OCI-LY1 (cell line): ENCODE results near the gene GOLGA8S.
"Not testable (repeated sequence)": the region's sequence is repeated elsewhere in the genome, so short reads cannot be mapped to it uniquely, and the experiment has no call there.

ENCODE experiments used
- H2AFZ ChIP-seq: fragments of 200-600 bp; sonication (generic), shearing (Covaris generic); 2 replicates; pipeline ENCODE4 v1.6.0; 2014; ENCODE audit warnings: antibody characterized with exemption, mild to moderate bottlenecking, low read length
- H3F3A ChIP-seq: fragments of 200-600 bp; sonication (generic), shearing (Covaris generic); 2 replicates; pipeline ENCODE4 v1.6.0; 2014; ENCODE audit warnings: mild to moderate bottlenecking, antibody characterized with exemption, low read length, moderate library complexity; ENCODE audit not compliant: insufficient read depth
- H3K27ac ChIP-seq: fragments of 200-600 bp; sonication (generic); 2 replicates; pipeline ENCODE4 v1.5.1; 2014; ENCODE audit warnings: low read length, mixed run types, mild to moderate bottlenecking, low read depth; ENCODE audit not compliant: poor library complexity, severe bottlenecking
- H3K27me3 ChIP-seq: fragments of 200-600 bp; sonication (generic); 2 replicates; pipeline ENCODE4 v1.6.0; 2014; ENCODE audit warnings: antibody characterized with exemption, mild to moderate bottlenecking, low read length, moderate library complexity; ENCODE audit not compliant: insufficient read depth
- H3K36me3 ChIP-seq: fragments of 200-600 bp; sonication (generic); 2 replicates; pipeline ENCODE4 v1.6.1; 2014; ENCODE audit warnings: mild to moderate bottlenecking, antibody characterized with exemption, low read length, moderate library complexity, mixed read lengths; ENCODE audit not compliant: insufficient read depth
- H3K4me1 ChIP-seq: fragments of 200-600 bp; sonication (generic); 2 replicates; pipeline ENCODE4 v1.5.1; 2014; ENCODE audit warnings: mild to moderate bottlenecking, low read length, moderate library complexity; ENCODE audit not compliant: insufficient read depth, severe bottlenecking
- H3K4me2 ChIP-seq: fragments of 200-600 bp; sonication (generic), shearing (Covaris generic); 2 replicates; pipeline ENCODE4 v1.6.1; 2014; ENCODE audit warnings: low read length
- H3K4me3 ChIP-seq: fragments of 200-600 bp; sonication (generic); 2 replicates; pipeline ENCODE4 v1.5.1; 2014; ENCODE audit warnings: low read length, low read depth, mild to moderate bottlenecking, mixed read lengths; ENCODE audit not compliant: poor library complexity, severe bottlenecking
- H3K79me2 ChIP-seq: fragments of 200-600 bp; shearing (Covaris generic); 2 replicates; pipeline ENCODE4 v1.6.1; 2016; ENCODE audit warnings: mixed run types, low read length, mixed read lengths; ENCODE audit not compliant: insufficient read depth
- H3K9ac ChIP-seq: fragments of 200-600 bp; sonication (generic), shearing (Covaris generic); 2 replicates; pipeline ENCODE4 v1.6.1; 2014; ENCODE audit warnings: mild to moderate bottlenecking, low read length, mixed read lengths
- H3K9me2 ChIP-seq: fragments of 200-600 bp; sonication (generic), shearing (Covaris generic); 2 replicates; pipeline ENCODE4 v1.6.1; 2014; ENCODE audit warnings: low read depth, mild to moderate bottlenecking, low read length, mixed read lengths
- H3K9me3 ChIP-seq: fragments of 200-600 bp; shearing (Covaris generic); 2 replicates; pipeline ENCODE4 v1.6.1; 2014; ENCODE audit warnings: low read length, mixed read lengths
- H4K20me1 ChIP-seq: fragments of 200-600 bp; sonication (generic), shearing (Covaris generic); 2 replicates; pipeline ENCODE4 v1.6.0; 2016; ENCODE audit warnings: mild to moderate bottlenecking, low read length; ENCODE audit not compliant: insufficient read depth
- CTCF ChIP-seq: fragments of 200-600 bp; sonication (generic), shearing (Covaris generic); IDR thresholded peaks from 2 replicates; pipeline ENCODE4 v1.5.1; 2017; ENCODE audit warnings: mild to moderate bottlenecking, antibody characterized with exemption, low read length, moderate library complexity, mixed read lengths
- EZH2 ChIP-seq: fragments of 200-600 bp; sonication (generic), shearing (Covaris generic); IDR thresholded peaks from 2 replicates; pipeline ENCODE4 v1.8.0; 2017; ENCODE audit warnings: borderline replicate concordance, mixed run types, mild to moderate bottlenecking, antibody characterized with exemption, low read length, moderate library complexity, mixed read lengths

Gene GOLGA8S

GRCh38 chr15:23378946-23379345, 24.4 kb downstream of the GOLGA8S start:
- not testable (repeated sequence) for H3K9me3 ChIP-seq, H3F3A ChIP-seq, H3K4me3 ChIP-seq, H3K79me2 ChIP-seq, H3K36me3 ChIP-seq, H3K9me2 ChIP-seq, H4K20me1 ChIP-seq, H3K27ac ChIP-seq, H3K4me1 ChIP-seq, H3K27me3 ChIP-seq, H3K9ac ChIP-seq, H2AFZ ChIP-seq, H3K4me2 ChIP-seq

DNA sequence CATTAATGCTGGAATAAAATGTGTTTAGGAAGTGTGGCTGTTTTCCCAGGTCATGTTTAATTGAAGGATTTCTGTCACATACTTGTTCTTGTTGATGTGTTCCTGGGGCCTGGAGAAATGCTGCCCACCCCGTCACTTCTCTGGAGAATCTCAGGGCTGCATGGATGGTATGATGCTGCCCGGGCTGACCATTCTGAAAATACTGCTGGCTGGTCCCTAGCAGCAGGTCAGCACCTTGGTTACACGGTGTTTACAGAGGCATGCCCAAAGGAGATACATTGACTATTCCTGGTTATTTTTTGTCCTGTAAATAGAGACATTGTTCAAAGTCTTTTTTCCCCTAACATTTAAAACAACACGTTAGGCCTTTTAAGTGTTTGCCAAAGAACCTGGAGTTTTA, 26.2 kb downstream of the GOLGA8S start:
- H3K9ac ChIP-seq, H3K4me3 ChIP-seq, H3K9me3 ChIP-seq, H3K4me2 ChIP-seq, H3K4me1 ChIP-seq, H3K27me3 ChIP-seq, H3F3A ChIP-seq, H4K20me1 ChIP-seq, H3K9me2 ChIP-seq, H3K36me3 ChIP-seq, H3K79me2 ChIP-seq, H3K27ac ChIP-seq, H2AFZ ChIP-seq: not testable (repeated sequence)

- not testable (repeated sequence) for H2AFZ ChIP-seq, H3K27ac ChIP-seq, H3K4me2 ChIP-seq
These were observed 26.6 kb downstream of the GOLGA8S start for GRCh38 chr15:23381192-23381591.

GRCh38 chr15:23384371-23384770, 29.8 kb downstream of the GOLGA8S start:
- Histone ChIP-seq H3K27me3 (no peaks in the 10 kb centered on the region), H3K36me3 (no peaks in the 10 kb centered on the region), H3K27ac (no peak overlapping the region), H3K4me3 (no peak overlapping the region), H3F3A (no peaks in the 10 kb centered on the region), H4K20me1 (no peaks in the 10 kb centered on the region), H3K9ac (no peak overlapping the region), H3K9me3 (no peaks in the 10 kb centered on the region), H3K9me2 (no peaks in the 10 kb centered on the region), H2AFZ (no peak overlapping the region), H3K4me1 (no peaks in the 10 kb centered on the region), H3K79me2 (no peaks in the 10 kb centered on the region), H3K4me2 (no peak overlapping the region)
- no peak for TF ChIP-seq CTCF
- no peak for TF ChIP-seq EZH2

More at GRCh38 chr15:23381192-23381591, 26.6 kb downstream of the GOLGA8S start:
- H3K4me1 ChIP-seq, H3F3A ChIP-seq, H3K9me2 ChIP-seq, H4K20me1 ChIP-seq, H3K27me3 ChIP-seq, H3K79me2 ChIP-seq, H3K4me3 ChIP-seq, H3K9me3 ChIP-seq, H3K9ac ChIP-seq, H3K36me3 ChIP-seq: not testable (repeated sequence)

- Histone ChIP-seq H3K27ac (no peak overlapping the region), H3K36me3 (no peaks in the 10 kb centered on the region), H2AFZ (no peak overlapping the region), H3K9me2 (no peaks in the 10 kb centered on the region), H3K4me1 (no peaks in the 10 kb centered on the region), H3K9ac (no peak overlapping the region), H3K4me2 (no peak overlapping the region), H4K20me1 (no peaks in the 10 kb centered on the region), H3F3A (no peaks in the 10 kb centered on the region), H3K27me3 (no peaks in the 10 kb centered on the region), H3K79me2 (no peaks in the 10 kb centered on the region), H3K9me3 (no peaks in the 10 kb centered on the region), H3K4me3 (no peak overlapping the region)
- TF ChIP-seq EZH2 (no peak), CTCF (no peak)
These were observed 31.4 kb downstream of the GOLGA8S start for GRCh38 chr15:23385886-23386430.
